Duodenal mucosa (tissue), 2 donors: ENCODE measurements around the gene TYR.
"Not testable (repeated sequence)": the region's sequence is repeated elsewhere in the genome, so short reads cannot be mapped to it uniquely, and the experiment has no call there.

Experiments used
- H3K27ac ChIP-seq: one replicate; pipeline ENCODE4 v1.7.0; 2013; ENCODE audit warnings: low read depth, low read length
- H3K27me3 ChIP-seq, 2 donors: one replicate each; pipeline ENCODE4 v1.7.0; 2013; ENCODE audit warnings: low read length in 2 of 2, control low read depth in 1 of 2; ENCODE audit not compliant: insufficient read depth in 2 of 2, control insufficient read depth in 1 of 2
- H3K36me3 ChIP-seq, 2 donors: one replicate each; pipeline ENCODE4 v1.7.0; 2013; ENCODE audit warnings: low read length in 2 of 2, control low read depth in 1 of 2; ENCODE audit not compliant: insufficient read depth in 2 of 2, control insufficient read depth in 1 of 2
- H3K4me1 ChIP-seq, 2 donors: one replicate each; pipeline ENCODE4 v1.7.0; 2013; ENCODE audit warnings: low read length in 2 of 2, control low read depth in 1 of 2; ENCODE audit not compliant: insufficient read depth in 2 of 2, control insufficient read depth in 1 of 2
- H3K4me3 ChIP-seq, 2 donors: one replicate each; pipeline ENCODE4 v1.7.0; 2013; ENCODE audit warnings: low read length in 2 of 2, low read depth in 1 of 2
- H3K9ac ChIP-seq, 2 donors: one replicate each; pipeline ENCODE4 v1.7.0; 2013; ENCODE audit warnings: low read length in 2 of 2, low read depth in 1 of 2
- H3K9me3 ChIP-seq, 2 donors: one replicate each; pipeline ENCODE4 v1.7.0; 2013; ENCODE audit warnings: low read length in 2 of 2, control low read depth in 1 of 2; ENCODE audit not compliant: control insufficient read depth in 1 of 2

Gene TYR

GRCh38 chr11:89249196-89249595, 71.5 kb downstream of the TYR start:
- Histone ChIP-seq H3K27me3 (no peaks in the 10 kb centered on the region), H3K27ac (no peak overlapping the region), H3K9me3 (no peaks in the 10 kb centered on the region), H3K36me3 (no peaks in the 10 kb centered on the region), H3K4me1 (no peaks in the 10 kb centered on the region), H3K4me3 (no peak overlapping the region), H3K9ac (no peak overlapping the region)

- not testable (repeated sequence) for H3K9ac ChIP-seq, H3K36me3 ChIP-seq, H3K9me3 ChIP-seq, H3K4me3 ChIP-seq, H3K4me1 ChIP-seq, H3K27me3 ChIP-seq, H3K27ac ChIP-seq
These were observed 83.8 kb downstream of the TYR start for GRCh38 chr11:89261483-89261882.

- Histone ChIP-seq H3K27me3 (no peaks in the 10 kb centered on the region), H3K4me3 (no peak overlapping the region), H3K27ac (no peak overlapping the region), H3K9ac (no peak overlapping the region), H3K9me3 (no peaks in the 10 kb centered on the region), H3K36me3 (no peaks in the 10 kb centered on the region), H3K4me1 (no peaks in the 10 kb centered on the region)
These were observed 90.1 kb downstream of the TYR start for GRCh38 chr11:89267660-89268302.

GRCh38 chr11:89272540-89273088, 94.9 kb downstream of the TYR start:
- not testable (repeated sequence) for H3K36me3 ChIP-seq, H3K27me3 ChIP-seq, H3K27ac ChIP-seq, H3K4me3 ChIP-seq, H3K4me1 ChIP-seq, H3K9ac ChIP-seq, H3K9me3 ChIP-seq

GRCh38 chr11:89273220-89273619, 95.5 kb downstream of the TYR start:
- H3K36me3 ChIP-seq, H3K4me3 ChIP-seq, H3K27ac ChIP-seq: not testable (repeated sequence)

GRCh38 chr11:89275966-89276365, 98.3 kb downstream of the TYR start:
- Histone ChIP-seq H3K4me3 (no peak overlapping the region), H3K4me1 (no peaks in the 10 kb centered on the region)

More at GRCh38 chr11:89273220-89273619, 95.5 kb downstream of the TYR start:
- H3K4me1 ChIP-seq, H3K9ac ChIP-seq, H3K9me3 ChIP-seq, H3K27me3 ChIP-seq: not testable (repeated sequence)

GRCh38 chr11:89279176-89279575, 101.5 kb downstream of the TYR start:
- Histone ChIP-seq H3K27me3 (no peaks in the 10 kb centered on the region), H3K4me1 (no peaks in the 10 kb centered on the region), H3K36me3 (no peaks in the 10 kb centered on the region), H3K4me3 (no peak overlapping the region), H3K9ac (no peak overlapping the region), H3K9me3 (no peaks in the 10 kb centered on the region), H3K27ac (no peak overlapping the region)

More at GRCh38 chr11:89275966-89276365, 98.3 kb downstream of the TYR start:
- Histone ChIP-seq H3K9me3 (no peaks in the 10 kb centered on the region), H3K36me3 (no peaks in the 10 kb centered on the region), H3K27ac (no peak overlapping the region), H3K27me3 (no peaks in the 10 kb centered on the region), H3K9ac (no peak overlapping the region)

- not testable (repeated sequence) for H3K4me1 ChIP-seq, H3K27ac ChIP-seq, H3K9me3 ChIP-seq, H3K27me3 ChIP-seq, H3K4me3 ChIP-seq, H3K9ac ChIP-seq, H3K36me3 ChIP-seq
These were observed 103.5 kb downstream of the TYR start for GRCh38 chr11:89281032-89281677.

GRCh38 chr11:89286601-89287000, 108.9 kb downstream of the TYR start:
- H3K4me1 ChIP-seq, H3K27me3 ChIP-seq, H3K9ac ChIP-seq, H3K36me3 ChIP-seq, H3K4me3 ChIP-seq, H3K9me3 ChIP-seq, H3K27ac ChIP-seq: not testable (repeated sequence)

GRCh38 chr11:89288004-89288403, 110.3 kb downstream of the TYR start:
- not testable (repeated sequence) for H3K27ac ChIP-seq, H3K4me3 ChIP-seq, H3K36me3 ChIP-seq, H3K27me3 ChIP-seq, H3K4me1 ChIP-seq, H3K9me3 ChIP-seq, H3K9ac ChIP-seq
